ENCODE measurements around the gene PAQR7. TPM values are rescaled to one million over a fixed set of nuclear protein-coding genes. Genes with fewer than 3 reads are reported as not detected.

Gene PAQR7
- total RNA-seq, 1 experiment from 2014 or later: 7.9 TPM

GRCh38 chr1:25907601-25908000 lies 32.1 kb upstream of the PAQR7 start:
- Histone ChIP-seq H3K27me3 (ENCODE audit: control insufficient read depth, insufficient read depth, low read length) (no peaks in the 10 kb centered on the region; the same call in 1 of the 2 replicates), H3K36me3 (replicated peaks; ENCODE audit: control insufficient read depth, insufficient read depth, low read length) (peaks cover 6% of the 10 kb centered on the region), H3K4me3 (ENCODE audit: insufficient read depth, low read depth, low read length) (no peak overlapping the region)
- DNase-seq: no peak

- Histone ChIP-seq H3K36me3 (replicated peaks; ENCODE audit: control insufficient read depth, insufficient read depth, low read length) (peaks cover 10% of the 10 kb centered on the region), H3K27me3 (ENCODE audit: control insufficient read depth, insufficient read depth, low read length) (no peaks in the 10 kb centered on the region; the same call in 1 of the 2 replicates), H3K4me3 (ENCODE audit: insufficient read depth, low read depth, low read length) (peak overlapping the region; percentile 90)
- DNase-seq: peak; percentile 67
These were observed 31.3 kb upstream of the PAQR7 start for GRCh38 chr1:25906644-25907300.

GRCh38 chr1:25905680-25906643 lies 30.5 kb upstream of the PAQR7 start, which contains the start of gene STMN1:
Gene STMN1 (minus strand): TSS chr1:25906419. CDS start chr1:25904676, 1,743 bp downstream.
- Histone ChIP-seq H3K36me3 (replicated peaks; ENCODE audit: control insufficient read depth, insufficient read depth, low read length) (peaks cover 15% of the 10 kb centered on the region), H3K27me3 (ENCODE audit: control insufficient read depth, insufficient read depth, low read length) (no peaks in the 10 kb centered on the region; the same call in 1 of the 2 replicates), H3K4me3 (ENCODE audit: insufficient read depth, low read depth, low read length) (peak within 1 kb of the TSS; percentile 90)
- peak; percentile 98 for DNase-seq

- DNase-seq: peak; percentile 97
- Histone ChIP-seq H3K4me3 (ENCODE audit: insufficient read depth, low read depth, low read length) (peak overlapping the region; percentile 90), H3K27me3 (ENCODE audit: control insufficient read depth, insufficient read depth, low read length) (no peaks in the 10 kb centered on the region; the same call in 1 of the 2 replicates), H3K36me3 (replicated peaks; ENCODE audit: control insufficient read depth, insufficient read depth, low read length) (peaks cover 21% of the 10 kb centered on the region)
These were observed 29.6 kb upstream of the PAQR7 start for GRCh38 chr1:25904943-25905679.

DNA sequence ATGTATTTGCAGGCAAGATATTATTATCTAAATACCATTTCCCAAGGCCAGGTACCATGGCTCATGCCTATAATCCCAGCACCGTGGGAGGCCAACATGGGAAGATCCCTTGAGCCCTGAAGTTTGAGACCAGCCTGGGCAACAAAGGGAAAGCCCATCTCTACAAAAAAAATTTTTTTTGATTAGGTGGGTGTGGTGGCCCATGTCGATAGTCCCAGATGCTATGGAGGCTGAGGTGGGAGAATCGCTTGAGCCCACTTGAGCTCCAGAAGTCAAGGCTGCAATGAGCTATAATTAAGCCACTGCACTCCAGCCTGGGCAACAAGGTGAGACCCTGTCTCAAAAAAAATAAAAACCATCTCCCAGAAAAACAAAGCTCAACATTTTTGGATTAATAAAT lies 28.5 kb upstream of the PAQR7 start:
- no peak for DNase-seq
- H3K27me3 ChIP-seq (ENCODE audit: control insufficient read depth, insufficient read depth, low read length): no peaks in the 10 kb centered on the region; the same call in 1 of the 2 replicates
- peaks cover 26% of the 10 kb centered on the region for H3K36me3 ChIP-seq (replicated peaks; ENCODE audit: control insufficient read depth, insufficient read depth, low read length)
- H3K4me3 ChIP-seq (ENCODE audit: insufficient read depth, low read depth, low read length): no peak overlapping the region

GRCh38 chr1:25902462-25902861 lies 27.0 kb upstream of the PAQR7 start:
- no peaks in the 10 kb centered on the region; the same call in 1 of the 2 replicates for H3K27me3 ChIP-seq (ENCODE audit: control insufficient read depth, insufficient read depth, low read length)
- DNase-seq: no peak
- peaks cover 26% of the 10 kb centered on the region for H3K36me3 ChIP-seq (replicated peaks; ENCODE audit: control insufficient read depth, insufficient read depth, low read length)
- no peak overlapping the region for H3K4me3 ChIP-seq (ENCODE audit: insufficient read depth, low read depth, low read length)

- H3K36me3 ChIP-seq (replicated peaks; ENCODE audit: control insufficient read depth, insufficient read depth, low read length): peaks cover 26% of the 10 kb centered on the region
- no peak for DNase-seq
These were observed 24.7 kb upstream of the PAQR7 start for GRCh38 chr1:25900219-25900618.

DNA sequence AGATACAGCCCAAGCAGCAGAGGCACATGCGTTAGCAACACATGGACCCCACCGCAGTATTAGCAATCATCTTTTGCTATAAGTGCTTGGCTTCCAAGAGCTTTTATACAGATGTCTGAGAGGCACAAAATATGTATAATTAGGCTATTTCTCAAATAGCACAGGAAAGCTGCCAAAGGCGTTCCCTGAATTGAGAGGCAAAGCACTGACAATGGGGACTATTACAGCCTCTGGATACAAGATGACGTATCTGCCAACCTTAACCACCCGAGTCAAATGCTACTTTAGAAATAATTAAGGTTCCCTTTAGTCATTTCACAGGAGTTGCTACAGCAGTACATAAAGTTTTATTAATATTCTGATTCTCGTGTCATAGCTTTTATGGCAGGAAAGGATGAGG lies 24.3 kb upstream of the PAQR7 start:
- Histone ChIP-seq H3K4me3 (ENCODE audit: insufficient read depth, low read depth, low read length) (no peak overlapping the region), H3K36me3 (replicated peaks; ENCODE audit: control insufficient read depth, insufficient read depth, low read length) (peaks cover 26% of the 10 kb centered on the region), H3K27me3 (ENCODE audit: control insufficient read depth, insufficient read depth, low read length) (no peaks in the 10 kb centered on the region)
- no peak for DNase-seq

More at GRCh38 chr1:25900219-25900618, 24.7 kb upstream of the PAQR7 start:
- Histone ChIP-seq H3K4me3 (ENCODE audit: insufficient read depth, low read depth, low read length) (no peak overlapping the region), H3K27me3 (ENCODE audit: control insufficient read depth, insufficient read depth, low read length) (no peaks in the 10 kb centered on the region)

- DNase-seq: no peak
- Histone ChIP-seq H3K36me3 (replicated peaks; ENCODE audit: control insufficient read depth, insufficient read depth, low read length) (peaks cover 25% of the 10 kb centered on the region), H3K4me3 (ENCODE audit: insufficient read depth, low read depth, low read length) (no peak overlapping the region)
These were observed 22.9 kb upstream of the PAQR7 start for GRCh38 chr1:25898223-25899015.

DNA sequence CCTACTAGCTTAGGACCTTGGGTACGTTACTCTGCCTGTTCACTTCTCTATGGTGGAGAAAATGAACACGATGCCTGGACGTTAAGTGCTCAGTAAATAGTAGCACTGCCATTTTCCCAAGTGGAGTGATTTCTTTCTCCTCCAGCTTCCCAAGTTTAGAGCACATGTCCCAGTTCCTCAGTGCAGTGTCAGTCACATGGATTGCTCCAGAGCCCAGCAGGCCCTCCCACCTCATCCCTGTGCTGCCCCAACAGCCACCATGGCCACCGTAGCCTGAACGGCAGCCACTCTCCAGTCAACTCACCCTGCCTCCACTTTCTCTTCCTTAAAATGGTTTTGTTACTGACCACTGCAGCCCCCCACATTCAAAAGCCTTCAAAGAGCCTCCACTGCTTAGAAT lies 22.2 kb upstream of the PAQR7 start:
- H3K4me3 ChIP-seq (ENCODE audit: insufficient read depth, low read depth, low read length): no peak overlapping the region
- peaks cover 21% of the 10 kb centered on the region for H3K36me3 ChIP-seq (replicated peaks; ENCODE audit: control insufficient read depth, insufficient read depth, low read length)
- no peaks in the 10 kb centered on the region for H3K27me3 ChIP-seq (ENCODE audit: control insufficient read depth, insufficient read depth, low read length)
- no peak for DNase-seq

More at GRCh38 chr1:25898223-25899015, 22.9 kb upstream of the PAQR7 start:
- no peaks in the 10 kb centered on the region for H3K27me3 ChIP-seq (ENCODE audit: control insufficient read depth, insufficient read depth, low read length)

- H3K27me3 ChIP-seq (ENCODE audit: control insufficient read depth, insufficient read depth, low read length): no peaks in the 10 kb centered on the region
- no peak for DNase-seq
- H3K4me3 ChIP-seq (ENCODE audit: insufficient read depth, low read depth, low read length): no peak overlapping the region
- peaks cover 13% of the 10 kb centered on the region for H3K36me3 ChIP-seq (replicated peaks; ENCODE audit: control insufficient read depth, insufficient read depth, low read length)
These were observed 20.8 kb upstream of the PAQR7 start for GRCh38 chr1:25896266-25896665.

DNA sequence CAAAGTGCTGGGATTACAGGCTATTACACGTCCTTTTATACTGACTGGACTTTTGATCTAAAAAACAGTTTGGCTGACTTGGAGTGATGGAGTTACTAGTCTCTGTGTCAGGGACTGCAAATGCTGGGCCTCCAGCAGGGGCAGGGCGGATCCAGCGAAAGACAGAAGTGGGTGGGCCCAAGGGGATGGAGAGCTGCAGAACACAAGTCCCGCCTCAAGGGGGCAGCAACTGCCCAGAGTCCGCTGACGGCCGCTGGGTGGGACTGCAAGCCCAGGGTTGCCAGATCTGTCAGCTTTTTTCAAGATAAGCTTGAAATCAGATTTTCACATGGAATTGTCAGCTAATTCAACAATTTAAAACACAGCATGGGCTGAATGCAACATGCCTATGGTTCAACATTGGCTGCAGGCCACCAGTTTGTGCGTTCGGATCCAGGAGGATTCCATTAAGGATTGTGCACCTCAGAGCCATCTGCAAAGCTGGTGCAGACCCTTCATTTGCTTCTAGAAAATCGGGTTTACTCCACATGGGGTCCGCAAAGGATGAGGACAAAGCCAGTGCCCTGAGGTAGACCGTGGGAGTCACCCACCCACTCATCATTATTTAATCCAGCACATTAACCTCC lies 20.0 kb upstream of the PAQR7 start:
- Histone ChIP-seq H3K4me3 (ENCODE audit: insufficient read depth, low read depth, low read length) (no peak overlapping the region), H3K27me3 (ENCODE audit: control insufficient read depth, insufficient read depth, low read length) (no peaks in the 10 kb centered on the region), H3K36me3 (replicated peaks; ENCODE audit: control insufficient read depth, insufficient read depth, low read length) (peaks cover 8% of the 10 kb centered on the region)
- peak; percentile 96 for DNase-seq

- Histone ChIP-seq H3K27me3 (ENCODE audit: control insufficient read depth, insufficient read depth, low read length) (no peaks in the 10 kb centered on the region), H3K36me3 (replicated peaks; ENCODE audit: control insufficient read depth, insufficient read depth, low read length) (no peaks in the 10 kb centered on the region; the same call in none of the 2 replicates), H3K4me3 (ENCODE audit: insufficient read depth, low read depth, low read length) (no peak overlapping the region)
- no peak for DNase-seq
These were observed 17.6 kb upstream of the PAQR7 start for GRCh38 chr1:25893116-25893515.
